ENCODE data around the gene ZRANB3. TPM values are rescaled to one million over a fixed set of nuclear protein-coding genes. Genes with fewer than 3 reads are reported as not detected.
A peak's percentile ranks its signal among the peaks of the same experiment; 100 is the strongest.

Gene ZRANB3
- polyA plus RNA-seq, 1 donor (not counting 4 experiments of a cell fraction or from before 2014, with no cell fraction given): 10.6 TPM

DNA sequence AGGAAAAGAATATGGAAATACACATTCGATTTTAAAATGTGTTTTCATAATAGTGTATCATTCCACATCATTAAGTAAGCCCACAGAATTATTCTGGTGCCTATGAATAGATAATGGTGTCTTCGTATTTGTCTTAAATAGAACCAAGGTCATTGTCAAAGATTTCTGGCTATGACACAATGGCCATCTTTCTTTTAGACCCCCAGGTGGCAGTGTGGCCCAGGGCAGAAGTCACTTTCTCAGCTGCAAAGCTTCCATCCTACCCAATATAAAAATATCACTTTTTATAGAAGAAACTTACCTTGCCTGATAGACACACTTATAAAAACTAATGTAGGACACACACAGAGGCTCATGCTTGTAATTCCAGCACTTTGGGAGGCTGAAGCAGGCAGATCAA lies 57.5 kb downstream of the ZRANB3 start:
- no peak overlapping the region for H3K4me2 ChIP-seq (ENCODE audit: control insufficient read depth, extremely low read depth, insufficient read depth, low read depth, low read length)
- H3K27me3 ChIP-seq (ENCODE audit: control insufficient read depth, extremely low read depth, insufficient read depth, low read length): no peaks in the 10 kb centered on the region
- H3K79me2 ChIP-seq (ENCODE audit: control insufficient read depth, insufficient read depth, low read length): no peaks in the 10 kb centered on the region
- FAIRE-seq (no peak), DNase-seq (ENCODE audit: low read depth, low spot score) (no peak)
- H3K9ac ChIP-seq (ENCODE audit: control insufficient read depth, extremely low read depth, insufficient read depth, low read length): no peak overlapping the region
- H4K20me1 ChIP-seq (ENCODE audit: control insufficient read depth, extremely low read depth, insufficient read depth, low read length): no peaks in the 10 kb centered on the region
- no peaks in the 10 kb centered on the region for H3K9me1 ChIP-seq (ENCODE audit: control insufficient read depth, extremely low read depth, insufficient read depth, low read length)
- no peaks in the 10 kb centered on the region for H3K36me3 ChIP-seq (ENCODE audit: control insufficient read depth in 2 of 2, extremely low read depth in 1 of 2, insufficient read depth in 2 of 2, low read length in 2 of 2)
- TF ChIP-seq EZH2 (IDR thresholded peaks at IDR 0.05; ENCODE audit: low read length): no peak
- TF ChIP-seq, protein P1, sequence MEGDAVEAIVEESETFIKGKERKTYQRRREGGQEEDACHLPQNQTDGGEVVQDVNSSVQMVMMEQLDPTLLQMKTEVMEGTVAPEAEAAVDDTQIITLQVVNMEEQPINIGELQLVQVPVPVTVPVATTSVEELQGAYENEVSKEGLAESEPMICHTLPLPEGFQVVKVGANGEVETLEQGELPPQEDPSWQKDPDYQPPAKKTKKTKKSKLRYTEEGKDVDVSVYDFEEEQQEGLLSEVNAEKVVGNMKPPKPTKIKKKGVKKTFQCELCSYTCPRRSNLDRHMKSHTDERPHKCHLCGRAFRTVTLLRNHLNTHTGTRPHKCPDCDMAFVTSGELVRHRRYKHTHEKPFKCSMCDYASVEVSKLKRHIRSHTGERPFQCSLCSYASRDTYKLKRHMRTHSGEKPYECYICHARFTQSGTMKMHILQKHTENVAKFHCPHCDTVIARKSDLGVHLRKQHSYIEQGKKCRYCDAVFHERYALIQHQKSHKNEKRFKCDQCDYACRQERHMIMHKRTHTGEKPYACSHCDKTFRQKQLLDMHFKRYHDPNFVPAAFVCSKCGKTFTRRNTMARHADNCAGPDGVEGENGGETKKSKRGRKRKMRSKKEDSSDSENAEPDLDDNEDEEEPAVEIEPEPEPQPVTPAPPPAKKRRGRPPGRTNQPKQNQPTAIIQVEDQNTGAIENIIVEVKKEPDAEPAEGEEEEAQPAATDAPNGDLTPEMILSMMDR (optimal IDR thresholded peaks at IDR 0.05 in 1 of 3, IDR thresholded peaks at IDR 0.05 in 1 of 3, conservative IDR thresholded peaks at IDR 0.05 in 1 of 3; ENCODE audit: extremely low read depth in 1 of 3, insufficient read depth in 2 of 3, low read length in 3 of 3): peak in 2 of 3 experiments; percentile 19 to 52
- no peaks in the 10 kb centered on the region for H3K4me1 ChIP-seq (ENCODE audit: control insufficient read depth, extremely low read depth, insufficient read depth, low read length)
- no peak overlapping the region for H3K4me3 ChIP-seq (ENCODE audit: control insufficient read depth in 2 of 3, extremely low read depth in 1 of 3, insufficient read depth in 2 of 3, low read depth in 1 of 3, low read length in 3 of 3)
- H3K27ac ChIP-seq (ENCODE audit: control insufficient read depth, insufficient read depth, low read length): no peak overlapping the region
- no peak overlapping the region for H2AFZ ChIP-seq (ENCODE audit: control insufficient read depth, low read length)
- dilution Hi-C loops (cut with MboI; ENCODE audit: extremely low pct_ligation_motif_present, low sequenced_read_pairs): no loop called here
- no peaks in the 10 kb centered on the region for H3K9me3 ChIP-seq (ENCODE audit: control insufficient read depth, low read depth, low read length)

DNA sequence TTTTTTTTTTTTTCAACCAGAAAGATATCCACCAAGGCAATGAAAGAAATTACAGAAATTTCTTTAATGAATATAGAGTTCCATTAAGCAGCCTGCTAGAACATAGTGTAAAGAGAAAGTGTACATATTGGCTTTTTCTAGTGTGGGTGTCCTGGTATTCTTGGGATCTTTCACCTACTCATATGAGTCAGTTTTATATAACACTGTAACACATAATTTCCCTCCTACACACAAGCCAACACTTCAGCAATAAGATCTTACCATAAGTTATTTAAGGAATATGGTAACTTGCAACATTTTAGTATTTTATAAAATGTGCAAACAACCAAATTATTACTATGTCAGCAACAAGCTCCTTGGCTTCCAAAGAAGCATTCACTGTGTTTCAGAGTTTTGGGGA lies 59.9 kb downstream of the ZRANB3 start:
- H3K27ac ChIP-seq (ENCODE audit: control insufficient read depth, insufficient read depth, low read length): no peak overlapping the region
- TF ChIP-seq EZH2 (IDR thresholded peaks at IDR 0.05; ENCODE audit: low read length): no peak
- TF ChIP-seq, protein P1 (optimal IDR thresholded peaks at IDR 0.05 in 1 of 3, IDR thresholded peaks at IDR 0.05 in 1 of 3, conservative IDR thresholded peaks at IDR 0.05 in 1 of 3; ENCODE audit: extremely low read depth in 1 of 3, insufficient read depth in 2 of 3, low read length in 3 of 3): no peak
- no peaks in the 10 kb centered on the region for H3K4me1 ChIP-seq (ENCODE audit: control insufficient read depth, extremely low read depth, insufficient read depth, low read length)
- H3K79me2 ChIP-seq (ENCODE audit: control insufficient read depth, insufficient read depth, low read length): no peaks in the 10 kb centered on the region
- DNase-seq (ENCODE audit: low read depth, low spot score): no peak
- H3K4me2 ChIP-seq (ENCODE audit: control insufficient read depth, extremely low read depth, insufficient read depth, low read depth, low read length): no peak overlapping the region
- no peak for FAIRE-seq
- H3K9me1 ChIP-seq (ENCODE audit: control insufficient read depth, extremely low read depth, insufficient read depth, low read length): no peaks in the 10 kb centered on the region
- dilution Hi-C loops (cut with MboI; ENCODE audit: extremely low pct_ligation_motif_present, low sequenced_read_pairs): no loop called here
- no peak overlapping the region for H2AFZ ChIP-seq (ENCODE audit: control insufficient read depth, low read length)
- no peak overlapping the region for H3K4me3 ChIP-seq (ENCODE audit: control insufficient read depth in 2 of 3, extremely low read depth in 1 of 3, insufficient read depth in 2 of 3, low read depth in 1 of 3, low read length in 3 of 3)
- no peaks in the 10 kb centered on the region for H3K36me3 ChIP-seq (ENCODE audit: control insufficient read depth in 2 of 2, extremely low read depth in 1 of 2, insufficient read depth in 2 of 2, low read length in 2 of 2)
- no peak overlapping the region for H3K9ac ChIP-seq (ENCODE audit: control insufficient read depth, extremely low read depth, insufficient read depth, low read length)
- H4K20me1 ChIP-seq (ENCODE audit: control insufficient read depth, extremely low read depth, insufficient read depth, low read length): no peaks in the 10 kb centered on the region
- no peaks in the 10 kb centered on the region for H3K9me3 ChIP-seq (ENCODE audit: control insufficient read depth, low read depth, low read length)
- H3K27me3 ChIP-seq (ENCODE audit: control insufficient read depth, extremely low read depth, insufficient read depth, low read length): no peaks in the 10 kb centered on the region
